ENCODE data around the gene LATS2. TPM values are rescaled to one million over a fixed set of nuclear protein-coding genes. Genes with fewer than 3 reads are reported as not detected.
A peak's percentile ranks its signal among the peaks of the same experiment; 100 is the strongest.

The LATS2 gene
- total and polyA plus RNA-seq, 2 of the 8 experiments (the other 6 are each of a cell fraction or from before 2014, with no cell fraction given) = 8.3 to 26.2 TPM

GRCh38 chr13:20997301-20998161 is 63.9 kb downstream of the LATS2 start:
- H3K36me3 ChIP-seq (ENCODE audit: control insufficient read depth in 2 of 4, insufficient read depth in 4 of 4, low read length in 3 of 4) = peaks cover 0 to 3% (median 1%) of the 10 kb centered on the region in 4 experiments; a peak in 3 of 8 replicates
- 0 out of 2 replicates have a peak overlapping the region, but pooled peaks have one; percentile 7 for H2AK5ac ChIP-seq (ENCODE audit: low read depth, low read length)
- H4K91ac ChIP-seq (replicated peaks; ENCODE audit: insufficient read length, low read length) = no peak overlapping the region
- no peaks in the 10 kb centered on the region for H3K9me3 ChIP-seq (ENCODE audit: insufficient read depth in 2 of 2, low read depth in 1 of 2, low read length in 1 of 2)
- no peak overlapping the region for H3K4ac ChIP-seq (replicated peaks; ENCODE audit: insufficient read length, low read depth, low read length)
- H2BK12ac ChIP-seq (ENCODE audit: low read depth, low read length) = peak overlapping the region; percentile 41; the same call in 1 of the 2 replicates
- no peak overlapping the region for H2BK15ac ChIP-seq (ENCODE audit: low read length)
- H3K79me1 ChIP-seq (ENCODE audit: low read depth, low read length) = peaks cover 18% of the 10 kb centered on the region
- peak overlapping the region; percentile 28; the same call in 1 of the 2 replicates for H3K27ac ChIP-seq (ENCODE audit: low read depth, low read length)
- WGBS, 2 experiments (ENCODE audit: extremely low coverage in 1 of 2, insufficient coverage in 1 of 2, insufficient read length in 1 of 2, insufficient replicate concordance in 2 of 2, low coverage in 1 of 2, low lambda C conversion rate in 2 of 2, missing lambda C conversion rate in 1 of 2) = 68% methylated on average over 14 of the region's 14 CpGs; no CpG with 5 or more reads in 1 of the 2 experiments
- H3K9ac ChIP-seq (replicated peaks in 1 of 4; ENCODE audit: extremely low read depth in 1 of 4, low read depth in 3 of 4, low read length in 3 of 4) = peak overlapping the region in 2 of 4 experiments; percentile 25 to 36; a peak in 3 of 7 replicates
- 0 out of 2 replicates have a peak overlapping the region, but pooled peaks have one; percentile 45 for H4K8ac ChIP-seq (ENCODE audit: extremely low read depth, insufficient read depth, low read length)
- no peak overlapping the region for H2BK120ac ChIP-seq (replicated peaks; ENCODE audit: low read depth, low read length)
- ChIA-PET CTCF (ENCODE audit: partially characterized antibody) (interaction anchor here (1.4 to 2.0 kb wide), 2 partner anchors 57 to 70 kb away, joined by 4 to 5 read pairs; no protein-coding TSS in a partner anchor), POLR2A (ENCODE audit: partially characterized antibody) (interaction anchor here (0.7 to 1.5 kb wide), 5 partner anchors 8 to 179 kb away, joined by 3 to 5 read pairs (median 3); partner anchors contain the start of genes LATS2, MRPL57 and SKA3)
- no peak overlapping the region for H3K14ac ChIP-seq (ENCODE audit: insufficient read length)
- no peak overlapping the region for H2AFZ ChIP-seq (ENCODE audit: low read length)
- no peak overlapping the region for H3K56ac ChIP-seq (replicated peaks; ENCODE audit: insufficient read length, low read depth, low read length)
- H3K4me2 ChIP-seq (ENCODE audit: insufficient read depth in 1 of 2, low read depth in 2 of 2, low read length in 2 of 2) = peak overlapping the region; percentile 36 to 46
- H3K79me2 ChIP-seq (ENCODE audit: control insufficient read depth in 1 of 2, insufficient read depth in 2 of 2, low read length in 2 of 2) = peaks cover 0 to 74% of the 10 kb centered on the region in 2 experiments; a peak in 2 of 4 replicates
- H4K5ac ChIP-seq (ENCODE audit: insufficient read length, low read depth, low read length) = no peak overlapping the region
- peak overlapping the region; percentile 82; the same call in 1 of the 2 replicates for H2BK5ac ChIP-seq (ENCODE audit: low read depth, low read length)
- H3K4me3 ChIP-seq (ENCODE audit: extremely low read depth in 1 of 4, insufficient read depth in 2 of 4, low read depth in 3 of 4, low read length in 4 of 4) = 0 out of 8 replicates have a peak overlapping the region, but pooled peaks of 1 of the 4 experiments have one; percentile 5
- no peak overlapping the region for H2BK20ac ChIP-seq (ENCODE audit: low read length)
- H3K4me1 ChIP-seq (replicated peaks in 1 of 4; ENCODE audit: control insufficient read depth in 3 of 4, insufficient read depth in 4 of 4, low read length in 3 of 4) = peaks cover 6 to 18% (median 10%) of the 10 kb centered on the region in 4 experiments
- H3K27me3 ChIP-seq (replicated peaks in 1 of 4; ENCODE audit: control insufficient read depth in 3 of 4, extremely low read depth in 1 of 4, insufficient read depth in 3 of 4, low read length in 3 of 4) = no peaks in the 10 kb centered on the region
- FAIRE-seq (no peak), DNase-seq (ENCODE audit: low read depth in 1 of 2, low spot score in 2 of 2) (peak in 1 of 2 experiments; percentile 19)
- H3K18ac ChIP-seq (ENCODE audit: extremely low read depth, low read length) = 0 out of 2 replicates have a peak overlapping the region, but pooled peaks have one; percentile 66
- H3K23ac ChIP-seq (ENCODE audit: insufficient read length) = no peak overlapping the region
- no peaks in the 10 kb centered on the region for H3K23me2 ChIP-seq (ENCODE audit: low read depth, low read length)
- peaks cover 0 to 6% of the 10 kb centered on the region in 2 experiments for H4K20me1 ChIP-seq (replicated peaks in 1 of 2; ENCODE audit: control insufficient read depth in 1 of 2, insufficient read depth in 2 of 2, low read length in 2 of 2)
- TF ChIP-seq SP2 (IDR thresholded peaks at IDR 0.05; ENCODE audit: low read length) = no peak
- TF ChIP-seq KDM4A (IDR thresholded peaks at IDR 0.05; ENCODE audit: low read depth, low read length, severe bottlenecking) = no peak
- no peak for TF ChIP-seq FOSL1 (IDR thresholded peaks at IDR 0.05; ENCODE audit: insufficient read depth, low read depth, low read length)
- no peak for TF ChIP-seq CBX5 (IDR thresholded peaks at IDR 0.05; ENCODE audit: low read depth, low read length)
- no peak for TF ChIP-seq ASH2L (IDR thresholded peaks at IDR 0.05; ENCODE audit: low read length)
- no peak for TF ChIP-seq SIRT6 (IDR thresholded peaks at IDR 0.05; ENCODE audit: low read length)
- no peak for TF ChIP-seq PHF8 (conservative IDR thresholded peaks at IDR 0.05; ENCODE audit: low read depth, low read length)
